ENCODE data around the gene PTPRN2. TPM values are rescaled to one million over a fixed set of nuclear protein-coding genes. Genes with fewer than 3 reads are reported as not detected.
"Not testable (repeated sequence)": the region's sequence is repeated elsewhere in the genome, so short reads cannot be mapped to it uniquely, and the experiment has no call there.

Gene PTPRN2
- polyA plus RNA-seq, 1 experiment, result 0.31 TPM

DNA sequence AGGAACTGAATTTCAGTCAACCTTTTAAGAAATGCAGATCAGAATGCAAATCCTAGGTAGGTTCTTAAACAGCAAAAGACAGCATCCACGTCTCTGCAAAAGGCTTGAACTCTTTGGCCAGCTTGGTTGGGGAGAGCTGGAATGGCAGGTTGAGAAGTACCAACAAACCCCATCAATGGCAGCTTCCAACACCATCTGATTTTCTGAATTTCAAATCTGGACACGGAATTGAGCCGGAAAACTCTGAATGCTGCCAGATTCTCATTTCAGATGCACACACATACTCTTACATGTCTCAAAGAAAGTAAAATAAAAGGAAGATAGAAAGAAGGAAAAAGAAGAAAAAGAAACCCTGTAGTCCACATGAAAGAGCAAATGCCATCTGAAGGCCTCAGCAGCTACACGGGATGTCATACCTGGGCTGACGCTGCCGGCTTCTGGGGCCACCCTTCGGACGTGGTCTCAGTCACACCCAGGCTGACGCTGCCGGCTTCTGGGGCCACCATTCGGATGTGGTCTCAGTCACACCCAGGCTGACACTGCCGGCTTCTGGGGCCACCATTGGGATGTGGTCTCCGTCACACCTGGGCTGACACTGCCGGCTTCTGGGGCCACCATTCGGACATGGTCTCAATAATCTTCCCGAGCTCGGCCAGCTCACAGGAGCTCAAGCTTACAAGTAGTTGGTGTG is 165.3 kb downstream of the PTPRN2 start:
- no peaks in the 10 kb centered on the region for H3K36me3 ChIP-seq (ENCODE audit: control insufficient read depth, insufficient read depth, low read length)
- ChIA-PET CTCF (no interaction called here), POLR2A (no interaction called here)
- H3K4me3 ChIP-seq (ENCODE audit: low read depth, low read length), result no peak overlapping the region
- DNase-seq (ENCODE audit: low read depth), result no peak
- TF ChIP-seq, protein P1, sequence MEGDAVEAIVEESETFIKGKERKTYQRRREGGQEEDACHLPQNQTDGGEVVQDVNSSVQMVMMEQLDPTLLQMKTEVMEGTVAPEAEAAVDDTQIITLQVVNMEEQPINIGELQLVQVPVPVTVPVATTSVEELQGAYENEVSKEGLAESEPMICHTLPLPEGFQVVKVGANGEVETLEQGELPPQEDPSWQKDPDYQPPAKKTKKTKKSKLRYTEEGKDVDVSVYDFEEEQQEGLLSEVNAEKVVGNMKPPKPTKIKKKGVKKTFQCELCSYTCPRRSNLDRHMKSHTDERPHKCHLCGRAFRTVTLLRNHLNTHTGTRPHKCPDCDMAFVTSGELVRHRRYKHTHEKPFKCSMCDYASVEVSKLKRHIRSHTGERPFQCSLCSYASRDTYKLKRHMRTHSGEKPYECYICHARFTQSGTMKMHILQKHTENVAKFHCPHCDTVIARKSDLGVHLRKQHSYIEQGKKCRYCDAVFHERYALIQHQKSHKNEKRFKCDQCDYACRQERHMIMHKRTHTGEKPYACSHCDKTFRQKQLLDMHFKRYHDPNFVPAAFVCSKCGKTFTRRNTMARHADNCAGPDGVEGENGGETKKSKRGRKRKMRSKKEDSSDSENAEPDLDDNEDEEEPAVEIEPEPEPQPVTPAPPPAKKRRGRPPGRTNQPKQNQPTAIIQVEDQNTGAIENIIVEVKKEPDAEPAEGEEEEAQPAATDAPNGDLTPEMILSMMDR (IDR thresholded peaks at IDR 0.05; ENCODE audit: insufficient read depth, low read depth, low read length), result no peak
- no peaks in the 10 kb centered on the region for H3K27me3 ChIP-seq (ENCODE audit: control insufficient read depth, insufficient read depth, low read length)

DNA sequence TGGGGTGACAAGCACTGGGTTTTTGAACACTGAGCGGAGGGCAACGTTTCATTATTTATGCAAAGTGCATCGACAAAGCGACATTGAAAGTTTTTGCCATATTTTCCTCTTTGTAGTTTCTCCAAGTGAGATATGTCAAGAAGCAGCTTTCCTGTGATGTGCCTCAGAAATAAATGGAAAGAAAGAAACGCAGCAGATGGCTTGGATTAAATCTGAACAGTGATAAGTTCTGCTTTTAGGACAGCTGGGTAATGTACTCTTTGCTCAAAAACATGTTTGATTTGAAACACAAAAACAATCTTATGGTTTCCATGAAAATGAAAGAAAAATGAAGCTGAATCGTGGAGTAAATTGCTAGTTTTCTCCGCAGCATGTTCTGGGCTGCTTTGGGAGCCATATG is 166.3 kb downstream of the PTPRN2 start:
- no peaks in the 10 kb centered on the region for H3K27me3 ChIP-seq (ENCODE audit: control insufficient read depth, insufficient read depth, low read length)
- no peaks in the 10 kb centered on the region for H3K36me3 ChIP-seq (ENCODE audit: control insufficient read depth, insufficient read depth, low read length)
- TF ChIP-seq, protein P1 (IDR thresholded peaks at IDR 0.05; ENCODE audit: insufficient read depth, low read depth, low read length), result no peak
- no peak overlapping the region for H3K4me3 ChIP-seq (ENCODE audit: low read depth, low read length)
- POLR2A ChIA-PET, result no interaction called here
- no peak for DNase-seq (ENCODE audit: low read depth)
- CTCF ChIA-PET, result no interaction called here

DNA sequence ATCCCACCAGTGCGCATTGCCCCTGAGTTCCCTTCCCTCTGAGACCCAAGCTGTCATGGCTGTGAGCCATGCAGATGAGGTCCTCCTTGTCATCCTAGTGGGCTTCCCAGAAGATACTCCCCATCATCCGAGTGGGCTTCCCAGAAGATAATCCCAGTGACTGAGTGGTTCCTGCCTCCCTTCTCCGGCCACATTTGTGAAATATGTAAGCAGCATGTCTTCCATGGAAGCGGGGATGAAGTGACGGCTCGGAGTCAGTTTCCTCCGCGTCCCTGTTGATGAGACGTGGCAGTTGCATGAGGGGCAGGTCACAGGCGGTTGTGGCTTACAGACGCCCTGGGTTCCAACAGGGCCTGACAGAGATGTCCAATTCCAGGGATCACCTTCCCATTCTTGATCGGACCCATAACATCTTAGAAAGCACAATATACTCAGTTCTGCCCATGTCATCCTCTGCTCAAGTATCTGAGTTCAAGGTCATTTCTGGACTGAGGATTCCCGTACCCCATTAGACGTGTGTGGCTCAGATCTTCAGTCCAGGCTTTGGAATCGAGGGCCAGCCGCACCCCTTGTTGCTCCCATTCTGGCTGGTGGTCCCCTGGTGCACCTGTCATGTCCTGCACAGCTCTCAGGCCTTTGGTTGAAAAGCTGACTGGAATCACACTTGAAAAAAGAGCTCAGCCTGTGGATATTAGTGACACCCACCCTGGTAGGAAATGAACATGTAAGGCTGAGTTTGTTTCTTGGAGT is 166.9 kb downstream of the PTPRN2 start:
- H3K4me3 ChIP-seq (ENCODE audit: low read depth, low read length), result no peak overlapping the region
- POLR2A ChIA-PET, result no interaction called here
- H3K27me3 ChIP-seq (ENCODE audit: control insufficient read depth, insufficient read depth, low read length), result no peaks in the 10 kb centered on the region
- TF ChIP-seq, protein P1 (IDR thresholded peaks at IDR 0.05; ENCODE audit: insufficient read depth, low read depth, low read length), result no peak
- no peaks in the 10 kb centered on the region for H3K36me3 ChIP-seq (ENCODE audit: control insufficient read depth, insufficient read depth, low read length)
- CTCF ChIA-PET, result no interaction called here
- DNase-seq (ENCODE audit: low read depth), result no peak

DNA sequence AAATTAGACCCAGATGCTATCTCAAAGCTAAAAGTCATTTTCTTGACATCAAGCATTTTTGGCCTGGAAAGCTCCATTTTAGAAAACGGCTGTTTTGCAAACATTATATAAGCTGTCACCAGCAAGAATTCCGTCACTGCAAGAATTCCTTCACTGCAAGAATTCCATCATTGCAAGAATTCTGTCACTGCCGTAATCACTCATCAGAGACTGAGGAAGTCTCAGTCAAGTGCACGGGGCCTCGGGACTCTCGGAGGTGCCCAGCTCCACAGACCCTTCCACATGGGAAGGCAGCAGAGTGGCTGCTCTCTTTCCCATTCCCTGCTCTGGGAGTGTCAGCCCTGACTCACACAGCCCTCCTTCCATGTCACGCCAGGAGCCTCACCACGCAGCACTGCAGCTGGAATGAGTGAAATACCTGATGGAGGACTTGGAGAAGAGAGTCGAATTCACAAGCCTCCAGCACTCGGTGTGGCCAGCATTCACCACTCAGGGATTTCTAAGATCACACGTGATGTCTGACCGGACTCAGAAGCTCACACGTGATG is 168.3 kb downstream of the PTPRN2 start:
- H3K4me3 ChIP-seq (ENCODE audit: low read depth, low read length), result no peak overlapping the region
- ChIA-PET POLR2A (no interaction called here), CTCF (no interaction called here)
- no peaks in the 10 kb centered on the region for H3K27me3 ChIP-seq (ENCODE audit: control insufficient read depth, insufficient read depth, low read length)
- no peak for DNase-seq (ENCODE audit: low read depth)
- TF ChIP-seq, protein P1 (IDR thresholded peaks at IDR 0.05; ENCODE audit: insufficient read depth, low read depth, low read length), result no peak
- no peaks in the 10 kb centered on the region for H3K36me3 ChIP-seq (ENCODE audit: control insufficient read depth, insufficient read depth, low read length)

DNA sequence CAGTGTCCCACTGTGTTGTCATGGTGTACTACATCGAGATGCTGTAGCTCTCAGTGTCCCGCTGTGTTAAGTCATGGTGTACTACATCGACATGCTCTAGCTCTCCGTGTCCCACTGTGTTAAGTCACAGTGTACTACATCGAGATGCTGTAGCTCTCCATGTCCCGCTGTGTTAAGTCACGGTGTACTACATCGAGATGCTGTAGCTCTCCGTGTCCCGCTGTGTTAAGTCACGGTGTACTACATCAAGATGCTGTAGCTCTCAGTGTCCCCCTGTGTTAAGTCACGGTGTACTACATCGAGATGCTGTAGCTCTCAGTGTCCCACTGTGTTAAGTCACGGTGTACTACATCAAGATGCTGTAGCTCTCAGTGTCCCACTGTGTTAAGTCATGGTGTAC is 169.2 kb downstream of the PTPRN2 start:
- DNase-seq (ENCODE audit: low read depth); POLR2A ChIA-PET; H3K27me3 ChIP-seq (ENCODE audit: control insufficient read depth, insufficient read depth, low read length); H3K4me3 ChIP-seq (ENCODE audit: low read depth, low read length); CTCF ChIA-PET; H3K36me3 ChIP-seq (ENCODE audit: control insufficient read depth, insufficient read depth, low read length): not testable (repeated sequence)

All from BJ (cell line).